ENCODE data around the gene DOC2A.

Gene DOC2A

DNA sequence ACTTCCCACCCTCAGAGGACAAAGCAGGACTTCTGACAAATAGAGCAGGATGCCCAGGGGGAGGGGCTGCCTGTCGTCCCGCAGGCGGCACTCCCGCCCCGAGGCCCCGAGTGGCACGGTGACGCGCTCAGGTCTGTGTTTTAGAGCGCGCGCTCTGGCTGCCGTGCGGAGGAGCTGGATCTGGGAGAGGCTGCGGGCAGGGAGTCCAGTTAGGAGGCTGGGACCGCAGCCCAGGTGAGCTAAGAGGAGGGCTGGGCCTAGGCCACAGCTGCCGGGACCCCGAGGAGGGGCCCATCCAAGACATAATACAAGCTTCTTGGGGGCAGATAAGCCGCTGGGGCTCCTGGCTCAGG is 6.4 kb downstream of the DOC2A start:
- TF ChIP-seq POLR2A (IDR thresholded peaks at IDR 0.05; ENCODE audit: low read length) (no peak), GATA1 (IDR thresholded peaks at IDR 0.05; ENCODE audit: low read depth, low read length) (no peak)
- DNase-seq, result no peak

DNA sequence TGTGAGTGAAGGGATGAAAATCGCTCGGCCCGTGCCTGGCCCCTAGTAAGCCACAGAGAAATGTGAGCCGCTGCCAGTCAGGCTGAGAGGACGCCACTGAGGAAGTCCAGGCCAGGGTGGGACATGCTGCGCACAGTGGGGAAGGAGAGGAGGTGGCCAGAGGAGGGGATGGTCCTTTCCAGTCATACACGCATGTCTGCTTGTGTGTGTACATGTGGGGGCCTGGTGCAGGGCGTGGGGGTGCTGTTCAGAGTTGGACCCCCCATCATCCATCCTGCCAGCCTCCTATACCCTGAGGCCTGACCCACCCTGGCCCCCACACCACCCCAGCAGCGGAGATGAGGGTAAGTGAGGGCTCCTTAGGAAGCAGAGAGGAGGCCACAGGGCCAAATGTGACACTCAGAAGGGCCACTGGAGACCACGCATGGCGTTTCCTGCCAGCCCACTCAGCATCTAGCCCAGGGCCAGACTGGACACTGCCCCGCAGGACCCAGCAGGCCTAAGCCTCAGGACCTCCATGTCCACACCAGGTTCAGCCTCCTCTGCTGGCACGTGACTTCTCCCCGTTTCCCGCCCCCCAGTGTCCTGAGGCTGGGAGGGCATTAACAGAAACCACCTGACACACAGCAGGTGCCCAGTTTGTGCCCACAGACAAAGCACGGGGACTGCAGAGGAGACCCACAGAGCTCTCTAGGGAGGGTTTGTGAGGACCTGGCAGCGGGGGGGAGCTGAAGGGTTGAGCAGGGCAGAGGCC is 7.0 kb downstream of the DOC2A start:
- DNase-seq, result no peak
- TF ChIP-seq GATA1 (IDR thresholded peaks at IDR 0.05; ENCODE audit: low read depth, low read length) (no peak), POLR2A (IDR thresholded peaks at IDR 0.05; ENCODE audit: low read length) (no peak)

DNA sequence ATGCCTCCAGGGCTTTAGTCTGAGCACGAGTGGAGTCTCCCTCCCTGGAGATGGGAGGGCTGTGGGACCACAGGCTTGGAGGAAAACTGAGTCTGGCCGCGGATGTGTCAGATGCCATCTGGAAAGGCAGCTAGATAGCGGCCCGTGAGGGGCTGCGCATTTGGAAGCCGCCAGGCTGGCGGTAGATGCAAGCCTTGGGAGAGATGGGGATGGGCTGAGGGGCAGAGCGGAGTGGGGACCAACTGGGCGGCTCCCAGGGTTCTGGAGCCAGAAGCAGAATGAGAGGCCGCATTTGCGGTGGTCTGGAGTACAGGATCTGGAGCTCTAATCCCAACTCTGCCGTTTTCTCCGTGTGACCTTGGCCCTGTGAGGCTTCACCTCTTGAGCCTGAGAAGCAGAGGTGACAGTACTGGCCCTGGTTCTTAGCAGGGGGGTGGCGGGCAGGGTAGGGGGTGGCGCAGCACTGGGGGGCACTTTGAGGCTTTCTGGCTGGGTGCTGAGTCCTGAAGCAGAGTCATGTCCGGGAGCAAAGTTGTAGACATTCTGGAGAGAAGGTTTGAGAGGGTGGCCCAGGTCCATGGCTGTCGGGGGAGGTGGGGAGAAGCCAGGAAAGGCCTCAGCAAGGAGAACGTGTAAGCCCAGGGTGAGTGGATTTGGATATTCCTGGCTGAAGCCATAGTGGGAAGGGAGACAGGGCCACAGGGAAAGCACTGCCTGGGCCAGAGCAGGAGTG is 8.0 kb downstream of the DOC2A start:
- TF ChIP-seq POLR2A (IDR thresholded peaks at IDR 0.05; ENCODE audit: low read length) (no peak), GATA1 (IDR thresholded peaks at IDR 0.05; ENCODE audit: low read depth, low read length) (no peak)
- no peak for DNase-seq

DNA sequence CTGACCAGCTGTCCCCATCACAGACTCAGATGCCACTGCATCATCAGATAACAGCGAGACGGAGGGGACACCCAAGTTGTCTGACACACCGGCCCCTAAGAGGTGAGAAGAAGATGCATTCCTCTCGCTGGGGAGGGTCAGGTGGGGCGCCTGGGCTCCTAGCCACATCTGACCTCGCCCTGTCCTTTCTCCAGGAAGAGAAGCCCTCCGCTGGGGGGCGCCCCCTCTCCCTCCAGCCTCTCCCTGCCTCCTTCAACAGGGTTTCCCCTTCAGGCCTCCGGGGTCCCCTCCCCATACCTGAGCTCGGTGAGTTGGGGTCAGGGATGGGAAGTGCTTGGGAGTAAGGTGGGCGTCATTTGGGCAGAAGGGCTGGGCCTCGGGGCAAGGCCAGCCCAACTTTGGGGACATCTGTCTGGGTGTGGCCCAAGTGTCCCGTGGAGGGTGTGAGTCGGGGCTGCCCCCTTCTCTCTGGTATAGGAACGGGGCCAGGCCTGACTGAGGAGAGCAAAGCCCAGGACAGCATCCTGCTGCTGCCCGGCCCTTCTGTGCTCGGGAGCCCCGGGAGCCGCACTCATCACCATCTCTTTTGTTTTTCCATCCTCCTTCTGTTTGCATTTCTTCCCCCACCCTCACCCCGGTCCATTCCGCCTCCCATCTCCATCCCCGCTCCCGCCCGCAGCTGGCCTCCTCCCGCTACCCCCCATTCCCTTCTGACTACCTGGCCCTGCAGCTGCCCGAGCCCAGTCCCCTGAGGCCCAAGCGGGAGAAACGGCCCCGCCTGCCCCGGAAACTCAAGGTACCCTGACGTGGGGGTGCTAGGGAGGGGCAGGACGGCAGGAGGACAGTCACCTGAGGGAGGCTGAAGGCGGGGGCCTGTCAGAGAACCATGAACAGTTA is 9.8 kb downstream of the DOC2A start:
- no peak for DNase-seq
- TF ChIP-seq GATA1 (IDR thresholded peaks at IDR 0.05; ENCODE audit: low read depth, low read length), result no peak
- no peak for TF ChIP-seq POLR2A (IDR thresholded peaks at IDR 0.05; ENCODE audit: low read length)

DNA sequence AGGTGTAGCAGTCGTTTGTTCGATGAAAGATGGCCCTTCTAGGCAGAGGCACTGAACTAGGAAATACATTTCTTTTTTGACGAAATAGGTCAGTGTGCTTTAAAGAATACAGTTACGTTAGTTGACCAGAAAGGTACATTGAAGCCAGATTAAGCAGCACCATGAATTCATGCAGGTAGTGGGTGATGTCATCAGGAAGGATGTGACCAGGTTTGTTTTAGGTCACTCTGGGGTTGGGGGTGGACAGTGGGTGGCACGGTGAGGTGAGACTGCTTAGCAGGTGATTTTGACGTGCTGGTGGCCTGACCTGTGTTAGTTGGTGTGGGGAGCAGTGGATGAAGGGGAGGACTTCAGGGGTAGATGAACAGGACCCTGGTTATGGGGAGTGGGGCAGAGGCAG is 11.2 kb downstream of the DOC2A start:
- DNase-seq, result no peak
- TF ChIP-seq GATA1 (IDR thresholded peaks at IDR 0.05; ENCODE audit: low read depth, low read length) (no peak), POLR2A (IDR thresholded peaks at IDR 0.05; ENCODE audit: low read length) (no peak)

- DNase-seq, result no peak
- TF ChIP-seq POLR2A (IDR thresholded peaks at IDR 0.05; ENCODE audit: low read length) (no peak), GATA1 (IDR thresholded peaks at IDR 0.05; ENCODE audit: low read depth, low read length) (no peak)
These were observed 14.0 kb downstream of the DOC2A start for GRCh38 chr16:29996766-29997250.

- no peak for TF ChIP-seq GATA1 (IDR thresholded peaks at IDR 0.05; ENCODE audit: low read depth, low read length)
- TF ChIP-seq POLR2A (IDR thresholded peaks at IDR 0.05; ENCODE audit: low read length), result peak; percentile 91
- DNase-seq, result peak; percentile 98 to 99
These were observed 14.7 kb downstream of the DOC2A start, which contains the start of gene INO80E for GRCh38 chr16:29995911-29996765. Gene INO80E, plus strand, starts transcription at chr16:29996241. Its CDS starts 70 bp downstream, at chr16:29996311.

DNA sequence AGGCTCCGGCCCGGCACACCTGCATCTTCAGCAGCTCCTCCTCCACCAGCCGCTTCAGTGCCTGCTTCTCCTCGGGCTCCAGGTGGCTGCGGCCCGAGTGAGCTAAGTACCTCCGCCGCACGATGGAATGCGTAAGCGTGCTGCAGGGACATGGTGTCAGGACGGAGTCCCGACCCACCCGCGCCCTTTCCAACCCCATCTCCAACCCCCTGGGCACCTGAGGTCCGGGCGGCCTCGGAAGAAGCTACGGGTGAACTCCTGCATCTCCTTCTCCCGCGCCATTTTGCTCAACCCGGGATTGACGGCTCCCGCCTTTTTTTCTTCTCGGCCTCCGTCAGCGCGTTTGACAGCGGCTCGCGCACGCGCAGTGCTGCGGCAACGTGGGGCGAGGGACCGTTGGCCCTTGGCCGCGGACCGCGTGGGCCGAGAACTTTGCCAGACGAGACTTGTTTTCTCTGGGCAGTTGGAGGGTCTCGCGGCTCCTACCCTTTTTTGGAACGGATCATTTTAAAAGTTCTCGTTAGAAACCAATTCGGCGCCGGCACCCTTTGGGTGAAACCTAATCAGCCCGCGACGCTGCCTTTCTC is 15.4 kb downstream of the DOC2A start, which contains the start of gene HIRIP3:
HIRIP3 (minus strand) TSS at position 294 of the 587 bp plus-strand sequence; CDS start at position 282, 12 bp downstream.
- peak; percentile 92 to 93 for DNase-seq
- TF ChIP-seq POLR2A (IDR thresholded peaks at IDR 0.05; ENCODE audit: low read length), result no peak

GRCh38 chr16:29994600-29995323 is 16.1 kb downstream of the DOC2A start:
- TF ChIP-seq POLR2A (IDR thresholded peaks at IDR 0.05; ENCODE audit: low read length), result no peak
- TF ChIP-seq GATA1 (IDR thresholded peaks at IDR 0.05; ENCODE audit: low read depth, low read length), result no peak
- no peak for DNase-seq

DNA sequence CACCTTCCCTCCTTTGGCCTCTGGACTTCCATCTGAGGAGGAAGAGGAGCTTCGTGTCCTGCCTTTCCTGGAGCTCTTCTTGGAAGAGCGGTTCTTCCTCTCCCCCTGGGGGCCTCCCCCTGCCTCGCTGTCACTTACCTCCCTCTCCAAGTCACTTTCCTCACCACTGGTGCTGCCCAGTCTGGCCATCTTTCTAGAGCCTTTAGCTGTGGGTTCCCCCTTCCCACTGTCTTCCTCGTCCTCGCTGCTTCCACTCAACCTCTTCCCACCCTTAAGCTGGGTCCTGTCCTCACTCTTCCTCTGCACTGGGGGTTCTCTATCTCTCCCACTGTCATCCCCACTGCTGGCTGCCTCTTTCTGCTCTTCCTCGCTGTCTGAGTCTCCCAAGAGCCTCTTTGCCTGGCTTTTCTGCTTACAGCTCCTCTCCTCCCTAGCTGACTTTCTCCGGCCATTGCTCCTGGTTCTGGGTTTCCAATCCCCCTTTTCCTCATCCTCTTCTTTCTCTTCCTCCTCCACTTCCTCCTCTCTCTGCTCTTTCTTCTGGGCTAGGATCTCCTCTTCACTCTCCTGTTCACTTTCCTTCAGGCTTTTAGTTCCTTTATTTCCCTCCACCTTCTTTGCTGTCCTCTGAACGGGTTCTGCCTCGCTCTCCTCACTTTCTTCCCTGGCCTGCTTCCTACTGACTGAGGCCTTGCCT is 16.8 kb downstream of the DOC2A start:
- TF ChIP-seq GATA1 (IDR thresholded peaks at IDR 0.05; ENCODE audit: low read depth, low read length), result no peak
- TF ChIP-seq POLR2A (IDR thresholded peaks at IDR 0.05; ENCODE audit: low read length), result no peak
- no peak for DNase-seq

DNA sequence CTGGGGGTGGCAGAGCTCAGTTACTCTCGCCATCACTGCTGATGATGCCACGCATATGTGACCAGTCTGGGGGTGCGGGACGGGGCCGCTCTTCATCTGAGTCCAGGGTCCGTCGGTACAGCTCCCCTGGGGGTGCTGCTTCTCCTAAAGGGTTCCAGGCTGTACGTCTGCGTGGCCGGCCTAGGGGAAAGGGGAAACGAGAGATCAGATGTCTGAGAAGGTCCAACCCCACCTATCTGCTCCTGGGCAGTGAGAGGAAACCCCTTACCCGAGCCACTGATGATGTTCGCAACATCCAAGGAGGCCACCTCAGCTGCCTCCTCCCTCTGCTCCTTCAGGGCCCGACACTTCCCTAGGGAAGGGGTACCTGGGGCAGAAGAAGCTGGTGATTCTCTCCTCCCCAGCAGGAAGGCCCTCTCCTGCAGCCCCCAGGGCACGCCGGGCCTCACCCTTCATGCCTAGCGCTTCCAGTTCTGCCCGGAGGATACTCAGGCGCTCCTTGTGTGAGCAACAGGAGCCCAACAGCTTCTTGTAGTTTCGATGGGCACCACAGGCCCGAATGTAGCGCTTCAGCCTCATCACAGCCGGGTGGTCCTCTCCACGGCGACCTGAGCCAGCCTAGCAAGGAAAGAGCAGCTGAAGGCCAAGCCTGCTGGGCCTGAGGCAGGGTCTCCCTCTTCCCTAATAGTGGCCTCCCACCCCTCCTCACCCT is 17.5 kb downstream of the DOC2A start:
- no peak for DNase-seq

More for the DNA sequence above, 17.5 kb downstream of the DOC2A start:
- no peak for TF ChIP-seq POLR2A (IDR thresholded peaks at IDR 0.05; ENCODE audit: low read length)
